GM18873 (cell line): ENCODE measurements around the gene FBXL14.
A peak's percentile ranks its signal among the peaks of the same experiment; 100 is the strongest.

Experiments used
- ATAC-seq: cut with Tn5 transposase; IDR thresholded peaks from one replicate; pipeline ENCODE4 v1.9.1; 2021; ENCODE audit warnings: mild to moderate bottlenecking, moderate library complexity, moderate number of reproducible peaks; ENCODE audit not compliant: unreplicated experiment, low FRiP score

FBXL14 gene

DNA sequence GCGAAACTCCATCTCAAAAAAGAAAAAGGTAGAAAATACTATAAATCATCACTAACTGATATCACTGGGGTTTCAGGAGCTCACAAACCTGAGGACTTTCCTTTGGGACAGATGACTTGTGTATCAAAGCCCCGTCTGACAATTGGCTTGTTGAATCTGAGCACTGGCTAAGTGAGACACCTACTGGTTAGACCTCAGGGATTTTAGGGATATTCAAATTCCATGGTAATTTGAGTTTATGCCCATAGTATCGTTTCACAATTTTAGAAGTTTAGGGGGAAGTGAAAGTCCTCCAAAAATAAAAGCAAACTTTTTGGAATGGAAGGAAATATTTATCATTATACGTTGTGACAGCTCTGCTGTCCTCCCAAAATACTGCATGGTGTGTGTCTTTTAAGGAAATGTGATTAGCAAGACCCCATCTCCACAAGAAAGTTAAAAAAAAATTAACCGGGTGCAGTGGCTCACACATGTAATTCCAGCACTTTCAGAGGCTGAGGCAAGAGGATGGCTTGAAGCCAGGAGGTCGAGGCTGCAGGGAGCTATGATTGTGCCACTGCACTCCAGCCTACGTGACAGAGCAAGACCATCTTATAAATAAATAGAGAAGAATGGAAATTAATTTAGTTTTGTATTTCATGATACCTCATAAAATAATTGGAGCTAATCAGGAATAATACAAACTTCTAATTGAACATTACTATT is 49.2 kb downstream of the FBXL14 start:
- ATAC-seq: no peak

DNA sequence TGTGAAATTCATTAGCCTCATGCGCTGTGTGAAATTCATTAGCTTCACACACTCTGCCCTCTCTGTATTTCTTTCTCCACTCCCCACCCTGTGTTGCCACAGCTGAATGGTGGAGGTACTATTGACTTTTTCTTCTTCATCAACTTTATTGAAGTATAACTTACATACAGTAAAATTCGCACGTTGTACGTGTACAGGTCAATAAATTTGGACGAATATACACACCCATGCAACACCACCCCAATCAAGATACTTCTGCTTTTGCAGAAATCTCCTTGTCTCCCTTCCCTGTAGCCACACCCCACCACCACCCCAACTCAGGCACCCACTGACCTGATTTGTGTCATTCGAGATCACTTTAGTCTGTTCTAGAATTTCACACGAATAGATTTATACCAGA is 51.8 kb downstream of the FBXL14 start:
- no peak for ATAC-seq

DNA sequence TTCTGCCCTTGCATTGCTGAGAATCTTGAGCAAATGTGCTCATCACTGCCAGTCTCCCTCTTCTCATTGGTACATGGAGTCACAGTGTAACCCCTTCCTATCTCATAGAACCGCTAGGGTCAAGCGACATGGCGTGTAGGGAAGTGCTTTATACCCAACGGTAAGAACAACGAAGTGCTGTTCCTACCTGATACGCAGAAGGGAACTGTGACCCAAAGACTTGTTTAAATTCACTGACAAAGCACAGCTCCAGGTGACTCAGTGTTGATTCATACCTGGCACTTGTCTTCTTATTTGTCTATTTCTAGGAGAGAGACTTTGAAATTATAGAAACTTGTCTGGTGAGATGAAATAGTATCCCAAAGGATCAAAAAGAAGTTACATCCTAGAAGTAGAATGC is 53.7 kb downstream of the FBXL14 start:
- no peak for ATAC-seq

GRCh38 chr12:1539135-1539534 is 55.2 kb downstream of the FBXL14 start:
- ATAC-seq: no peak

DNA sequence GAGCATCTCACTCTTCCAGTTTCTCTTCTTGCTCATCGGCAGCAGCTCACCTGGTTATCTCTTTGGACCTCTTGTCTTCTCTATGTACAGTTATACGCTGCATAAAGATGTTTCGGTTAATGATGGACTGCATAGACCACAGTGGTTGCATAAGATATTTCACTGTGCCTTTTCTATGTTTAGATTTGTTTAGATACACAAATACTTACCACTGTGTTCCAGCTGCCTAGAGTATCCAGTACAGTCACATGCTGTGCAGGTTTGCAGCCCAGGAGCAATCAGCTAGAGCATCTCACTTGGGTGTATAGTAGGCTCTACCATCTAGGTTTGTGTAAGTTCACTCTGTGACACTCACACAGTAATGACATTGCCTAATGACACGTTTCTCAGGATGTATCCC is 57.6 kb downstream of the FBXL14 start:
- ATAC-seq: no peak

GRCh38 chr12:1534748-1535147 is 59.6 kb downstream of the FBXL14 start:
- ATAC-seq: peak; percentile 44

- ATAC-seq: peak; percentile 57
These were observed 60.6 kb downstream of the FBXL14 start for GRCh38 chr12:1533602-1534304.

DNA sequence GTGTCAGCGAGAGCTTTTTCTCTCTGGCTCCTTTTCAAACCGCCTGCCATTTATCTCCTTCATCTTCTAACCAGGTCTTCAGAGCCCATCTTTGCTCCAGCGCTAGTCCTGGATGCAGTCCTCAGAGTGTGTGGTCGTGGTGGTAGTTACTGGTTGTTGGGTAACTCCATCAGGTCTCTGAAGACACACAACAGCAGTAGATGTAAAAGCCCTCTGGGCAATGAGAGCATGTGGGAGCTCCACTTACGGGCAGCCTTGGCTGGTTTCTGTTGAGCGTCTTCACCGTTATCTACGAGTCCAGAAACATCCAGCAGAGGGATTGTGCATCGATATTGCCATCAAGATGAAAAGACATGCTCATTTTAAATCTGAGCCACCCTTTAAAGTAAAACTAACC is 61.2 kb downstream of the FBXL14 start:
- peak; percentile 12 for ATAC-seq

GRCh38 chr12:1532375-1533165 is 61.8 kb downstream of the FBXL14 start:
- no peak for ATAC-seq

- ATAC-seq: no peak
These were observed 62.6 kb downstream of the FBXL14 start for GRCh38 chr12:1531654-1532374.

GRCh38 chr12:1531153-1531653 is 63.2 kb downstream of the FBXL14 start:
- ATAC-seq: no peak

- ATAC-seq: no peak
These were observed 63.7 kb downstream of the FBXL14 start for GRCh38 chr12:1530592-1531152.

DNA sequence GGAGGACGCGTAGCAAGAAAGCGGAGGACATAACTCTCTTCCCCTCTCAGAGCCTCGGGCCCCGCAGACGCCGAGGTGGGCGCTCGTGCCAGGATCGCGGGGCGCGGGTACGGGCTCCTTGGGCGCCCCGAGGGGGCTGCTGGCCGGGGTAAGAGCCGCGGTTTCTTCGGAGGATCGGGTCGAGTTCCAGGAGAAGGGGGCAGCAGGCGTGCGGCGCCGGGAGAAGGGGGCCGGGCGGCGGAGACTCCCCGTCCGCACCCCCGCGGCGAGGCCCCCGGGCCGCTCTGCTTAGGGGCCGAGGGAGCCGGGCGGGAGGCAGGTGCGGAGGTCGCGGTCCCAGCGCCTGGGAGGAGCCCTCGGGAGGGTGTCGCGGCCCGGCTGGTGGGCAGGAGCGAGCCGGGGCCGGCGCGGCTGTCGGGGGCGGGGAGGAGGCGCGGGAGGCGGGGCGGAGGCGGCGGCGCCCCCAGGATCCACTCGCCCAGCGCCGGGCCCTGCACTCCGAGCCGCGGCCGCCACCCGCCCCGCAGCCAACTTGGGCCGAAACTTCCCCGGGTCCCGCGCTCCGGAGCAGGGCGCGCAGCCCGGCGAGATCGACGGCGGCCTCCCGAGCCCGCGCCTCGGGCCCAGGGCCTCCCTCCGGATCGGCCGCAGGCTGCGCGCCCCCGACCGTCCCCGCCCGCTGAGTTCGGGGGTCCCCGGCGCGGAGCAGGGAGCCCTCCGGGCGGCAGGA is 64.4 kb downstream of the FBXL14 start:
- no peak for ATAC-seq

- ATAC-seq: no peak
These were observed 65.0 kb downstream of the FBXL14 start for GRCh38 chr12:1529228-1529861.

GRCh38 chr12:1528791-1529190 is 65.6 kb downstream of the FBXL14 start:
- no peak for ATAC-seq

DNA sequence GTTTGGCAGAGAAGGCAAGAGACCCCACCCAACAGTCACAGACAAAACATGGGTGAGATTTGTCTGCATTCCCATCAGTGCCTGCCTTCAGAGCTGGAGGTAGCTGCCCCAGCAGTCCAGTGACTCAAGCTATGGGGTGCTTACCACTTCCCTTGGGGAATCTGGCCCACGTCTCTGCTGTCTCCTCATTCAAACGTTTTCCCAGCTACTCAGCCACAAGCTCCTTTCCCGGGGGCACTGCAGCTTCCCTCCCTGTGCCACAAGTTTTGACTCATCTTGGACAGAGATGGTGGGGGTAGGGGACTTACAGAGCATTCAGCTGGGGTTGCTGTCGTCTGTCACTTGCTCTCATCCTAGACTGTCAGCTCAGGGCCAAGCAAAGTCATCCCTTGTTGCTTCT is 66.6 kb downstream of the FBXL14 start:
- ATAC-seq: no peak

DNA sequence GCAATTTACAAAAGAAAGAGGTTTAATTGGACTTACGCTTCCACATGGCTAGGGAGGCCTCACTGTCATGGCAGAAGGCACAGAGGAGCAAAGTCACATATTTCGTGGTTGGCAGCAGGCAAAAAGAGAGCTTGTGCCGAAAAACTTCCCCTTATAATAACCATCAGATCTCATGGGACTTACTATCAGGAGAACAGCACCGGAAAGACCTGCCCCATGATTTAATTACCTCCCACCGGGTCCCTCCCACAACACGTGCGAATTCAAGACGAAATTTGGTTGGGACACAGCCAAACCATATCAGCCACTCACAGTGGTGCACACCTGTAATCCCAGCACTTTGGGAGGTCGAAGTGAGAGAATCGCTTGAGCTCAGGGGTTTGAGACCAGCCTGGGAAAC is 68.5 kb downstream of the FBXL14 start:
- ATAC-seq: no peak

- ATAC-seq: no peak
These were observed 70.8 kb downstream of the FBXL14 start for GRCh38 chr12:1523558-1524050.

GRCh38 chr12:1523046-1523445 is 71.3 kb downstream of the FBXL14 start:
- no peak for ATAC-seq
